ENCODE data around the gene SSPN. TPM values are rescaled to one million over a fixed set of nuclear protein-coding genes. Genes with fewer than 3 reads are reported as not detected.
"Not testable (repeated sequence)": the region's sequence is repeated elsewhere in the genome, so short reads cannot be mapped to it uniquely, and the experiment has no call there.

Gene SSPN
- total RNA-seq, 2 donors from 2014 or later, result 8.5 to 13.5 TPM

- Histone ChIP-seq H3K9ac (ENCODE audit: low read depth in 2 of 2, low read length in 2 of 2) (no peak overlapping the region), H3K27ac (no peak overlapping the region), H3K4me1 (no peaks in the 10 kb centered on the region), H3K9me3 (no peaks in the 10 kb centered on the region), H3K4me3 (no peak overlapping the region), H3K27me3 (no peaks in the 10 kb centered on the region), H3K36me3 (no peaks in the 10 kb centered on the region)
- no peak for TF ChIP-seq CTCF (IDR thresholded peaks at IDR 0.05)
- no peak for DNase-seq
- intact Hi-C loops (cut with DNase I), result no loop called here
These were observed 38.3 kb downstream of the SSPN start for GRCh38 chr12:26233631-26234030.

GRCh38 chr12:26235465-26235864 is 40.1 kb downstream of the SSPN start:
- H3K4me3 ChIP-seq; H3K9me3 ChIP-seq; H3K4me1 ChIP-seq; H3K36me3 ChIP-seq; H3K27ac ChIP-seq; H3K27me3 ChIP-seq; intact Hi-C loops (cut with DNase I); H3K9ac ChIP-seq (ENCODE audit: low read depth in 2 of 2, low read length in 2 of 2); DNase-seq: not testable (repeated sequence)

GRCh38 chr12:26238341-26239121 is 43.2 kb downstream of the SSPN start:
- DNase-seq, result no peak
- no peaks in the 10 kb centered on the region for H3K4me1 ChIP-seq
- H3K4me3 ChIP-seq, result no peak overlapping the region
- TF ChIP-seq CTCF (IDR thresholded peaks at IDR 0.05), result no peak
- intact Hi-C loops (cut with DNase I), result no loop called here
- no peaks in the 10 kb centered on the region for H3K27me3 ChIP-seq
- no peaks in the 10 kb centered on the region for H3K9me3 ChIP-seq
- H3K36me3 ChIP-seq, result no peaks in the 10 kb centered on the region
- H3K9ac ChIP-seq (ENCODE audit: low read depth in 2 of 2, low read length in 2 of 2), result no peak overlapping the region
- no peak overlapping the region for H3K27ac ChIP-seq

GRCh38 chr12:26239122-26239851 is 43.9 kb downstream of the SSPN start:
- Histone ChIP-seq H3K27ac (no peak overlapping the region), H3K4me1 (no peaks in the 10 kb centered on the region), H3K4me3 (no peak overlapping the region), H3K36me3 (no peaks in the 10 kb centered on the region), H3K27me3 (no peaks in the 10 kb centered on the region), H3K9ac (ENCODE audit: low read depth in 2 of 2, low read length in 2 of 2) (no peak overlapping the region), H3K9me3 (no peaks in the 10 kb centered on the region)
- intact Hi-C loops (cut with DNase I), result no loop called here
- no peak for DNase-seq
- no peak for TF ChIP-seq CTCF (IDR thresholded peaks at IDR 0.05)

- H3K9me3 ChIP-seq, result no peaks in the 10 kb centered on the region
- TF ChIP-seq CTCF (IDR thresholded peaks at IDR 0.05), result no peak
- no peaks in the 10 kb centered on the region for H3K4me1 ChIP-seq
- H3K4me3 ChIP-seq, result no peak overlapping the region
- intact Hi-C loops (cut with DNase I), result no loop called here
- H3K36me3 ChIP-seq, result no peaks in the 10 kb centered on the region
- H3K27me3 ChIP-seq, result no peaks in the 10 kb centered on the region
- H3K9ac ChIP-seq (ENCODE audit: low read depth in 2 of 2, low read length in 2 of 2), result no peak overlapping the region
- no peak for DNase-seq
- H3K27ac ChIP-seq, result no peak overlapping the region
These were observed 44.8 kb downstream of the SSPN start for GRCh38 chr12:26239852-26240815.
